ENCODE measurements around the gene DNAH2.
"Not testable (repeated sequence)": the region's sequence is repeated elsewhere in the genome, so short reads cannot be mapped to it uniquely, and the experiment has no call there.

The DNAH2 gene

GRCh38 chr17:7774055-7774521 is 56.5 kb downstream of the DNAH2 start:
- DNase-seq (ENCODE audit: low read depth in 2 of 2) = no peak

DNA sequence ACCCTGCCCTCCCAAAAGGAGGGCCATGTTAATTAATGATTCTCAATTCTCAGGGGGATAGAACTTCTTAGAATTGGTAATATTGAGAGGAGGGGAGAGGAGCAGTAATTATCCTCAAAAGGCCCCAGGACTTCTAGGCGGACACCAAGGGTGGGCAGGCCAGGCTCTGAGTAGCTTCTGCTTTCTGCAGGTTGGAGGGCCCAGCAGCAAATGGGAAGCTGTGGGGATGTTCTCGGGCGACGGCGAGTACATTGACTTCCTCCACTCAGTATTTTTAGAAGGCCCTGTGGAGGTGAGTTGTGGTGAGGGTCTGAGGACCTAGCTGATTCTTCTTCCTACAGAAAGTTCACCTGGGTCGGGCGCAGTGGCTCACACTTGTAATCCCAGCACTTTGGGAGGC is 57.5 kb downstream of the DNAH2 start:
- DNase-seq (ENCODE audit: low read depth in 2 of 2) = no peak

DNA sequence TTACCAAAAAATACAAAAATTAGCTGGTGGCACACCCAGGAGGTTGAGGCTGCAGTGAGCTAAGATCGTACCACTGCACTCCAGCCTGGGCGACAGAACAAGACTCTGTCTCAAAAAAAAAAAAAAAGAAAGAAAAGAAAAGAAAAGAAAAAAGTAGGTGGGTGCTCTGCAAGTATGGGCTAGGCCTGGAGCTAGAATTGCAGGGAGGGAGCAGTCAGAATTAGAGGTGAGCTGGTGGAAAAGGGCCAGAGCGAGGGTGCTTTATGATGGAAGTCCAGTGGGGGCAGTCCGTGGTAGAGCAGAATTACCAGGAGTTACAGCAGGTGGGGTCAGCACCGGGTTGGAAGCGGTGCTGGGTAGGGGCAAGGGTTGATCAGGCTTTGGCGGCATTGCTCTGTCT is 59.5 kb downstream of the DNAH2 start:
- DNase-seq (ENCODE audit: low read depth in 2 of 2) = no peak

DNA sequence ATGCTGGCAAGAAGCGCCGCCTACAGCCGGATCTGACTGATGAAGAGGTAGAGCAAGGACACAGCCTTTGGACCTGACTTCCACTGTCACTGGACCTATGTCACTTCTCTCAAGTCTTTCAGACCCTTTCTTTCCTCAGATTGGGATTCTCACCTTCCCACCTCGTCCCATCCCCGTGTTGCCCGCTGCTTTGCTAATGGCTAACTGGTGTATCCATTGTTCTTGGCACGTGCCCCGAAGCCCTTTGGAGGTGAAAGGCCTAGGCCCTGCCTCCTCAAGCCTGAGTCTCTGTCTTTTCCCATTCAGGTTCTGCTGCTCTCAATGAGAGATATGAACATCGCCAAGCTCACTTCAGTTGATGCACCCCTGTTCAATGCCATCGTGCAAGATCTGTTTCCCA is 63.2 kb downstream of the DNAH2 start:
- DNase-seq (ENCODE audit: low read depth in 2 of 2) = no peak

DNA sequence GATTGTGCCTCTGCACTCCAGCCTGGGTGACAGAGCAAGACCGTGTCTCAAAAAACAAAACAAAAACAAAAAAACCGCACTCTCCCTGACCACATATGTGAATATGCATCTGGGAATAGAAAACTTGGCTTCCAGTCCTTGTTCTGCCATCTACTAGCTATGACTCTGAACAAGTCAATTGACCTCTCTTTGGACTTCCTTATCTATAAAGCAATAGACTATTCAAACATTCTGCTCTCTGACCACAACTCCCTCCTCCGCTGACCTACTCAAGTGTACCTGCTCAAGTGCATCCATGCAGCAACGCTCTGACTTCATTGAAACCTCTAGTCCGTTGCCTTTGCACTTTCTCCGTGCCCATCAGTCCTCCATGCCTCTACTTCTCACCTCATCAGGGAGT is 63.9 kb downstream of the DNAH2 start:
- no peak for DNase-seq (ENCODE audit: low read depth in 2 of 2)

DNA sequence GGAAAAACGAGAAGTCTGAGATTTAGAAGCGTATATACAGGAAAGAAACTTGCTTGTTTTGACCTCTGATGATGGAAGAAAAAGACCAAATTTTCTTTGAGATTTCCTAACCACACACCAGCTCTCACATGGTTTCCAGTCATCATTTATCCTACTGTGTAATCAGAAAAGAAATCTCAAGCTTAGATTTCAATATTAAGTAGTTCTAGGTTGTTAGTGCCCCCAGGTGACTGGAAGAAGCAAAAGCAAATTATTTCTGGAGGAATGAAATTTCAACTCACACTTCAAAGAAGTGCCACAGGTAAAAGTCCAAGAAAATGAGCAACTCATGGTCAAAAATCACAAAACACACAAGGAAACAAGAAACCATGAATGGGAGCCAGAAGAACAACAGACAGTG is 64.7 kb downstream of the DNAH2 start:
- no peak for DNase-seq (ENCODE audit: low read depth in 2 of 2)

GRCh38 chr17:7786866-7787265 is 69.3 kb downstream of the DNAH2 start:
- DNase-seq (ENCODE audit: low read depth in 2 of 2) = no peak

GRCh38 chr17:7789131-7789530 is 71.6 kb downstream of the DNAH2 start:
- DNase-seq (ENCODE audit: low read depth in 2 of 2) = no peak

GRCh38 chr17:7790150-7790549 is 72.6 kb downstream of the DNAH2 start:
- DNase-seq (ENCODE audit: low read depth in 2 of 2) = no peak

DNA sequence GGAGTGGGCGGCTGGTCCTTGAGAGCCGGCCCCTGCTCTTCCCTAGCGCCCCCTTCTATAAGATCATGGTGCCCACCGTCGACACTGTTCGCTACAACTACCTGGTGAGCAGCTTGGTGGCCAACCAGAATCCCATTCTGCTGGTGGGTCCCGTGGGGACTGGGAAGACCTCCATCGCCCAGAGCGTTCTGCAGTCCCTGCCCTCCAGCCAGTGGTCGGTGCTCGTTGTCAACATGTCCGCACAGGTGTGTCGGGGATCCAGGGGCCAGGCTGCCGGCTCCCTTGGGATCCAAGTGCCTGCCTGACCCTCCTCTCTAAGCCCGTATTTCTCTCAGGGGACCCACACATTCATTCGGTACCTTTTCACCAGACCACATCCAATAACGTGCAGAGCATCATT is 75.1 kb downstream of the DNAH2 start:
- DNase-seq (ENCODE audit: low read depth in 2 of 2) = no peak

DNA sequence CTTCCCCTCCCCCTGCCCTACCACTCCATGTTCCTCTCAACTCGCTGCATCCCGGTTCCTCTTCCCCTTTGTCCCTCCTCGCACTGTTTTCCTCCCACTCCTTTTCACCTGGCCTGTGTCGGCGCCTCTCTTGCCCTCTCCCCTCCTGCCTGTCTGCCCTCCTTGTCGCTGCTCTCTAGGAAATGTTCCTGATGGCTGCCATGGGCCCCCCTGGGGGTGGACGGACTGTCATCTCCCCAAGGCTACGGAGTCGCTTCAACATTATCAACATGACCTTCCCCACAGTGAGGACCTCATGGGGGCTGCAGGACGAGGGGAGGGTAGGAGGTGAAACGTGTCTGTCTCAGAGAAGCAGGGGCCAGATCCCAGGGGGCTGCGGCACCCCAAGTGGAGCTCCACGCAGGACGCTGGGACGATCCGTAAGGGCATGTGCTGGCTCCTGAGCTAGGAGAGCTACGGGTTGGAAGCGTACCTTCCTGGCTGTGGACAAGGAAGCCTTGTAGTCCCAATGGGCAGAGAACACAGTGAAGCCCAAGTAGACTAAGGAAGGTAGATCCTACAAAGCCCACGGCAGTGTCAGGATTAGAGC is 76.6 kb downstream of the DNAH2 start:
- no peak for DNase-seq (ENCODE audit: low read depth in 2 of 2)

DNA sequence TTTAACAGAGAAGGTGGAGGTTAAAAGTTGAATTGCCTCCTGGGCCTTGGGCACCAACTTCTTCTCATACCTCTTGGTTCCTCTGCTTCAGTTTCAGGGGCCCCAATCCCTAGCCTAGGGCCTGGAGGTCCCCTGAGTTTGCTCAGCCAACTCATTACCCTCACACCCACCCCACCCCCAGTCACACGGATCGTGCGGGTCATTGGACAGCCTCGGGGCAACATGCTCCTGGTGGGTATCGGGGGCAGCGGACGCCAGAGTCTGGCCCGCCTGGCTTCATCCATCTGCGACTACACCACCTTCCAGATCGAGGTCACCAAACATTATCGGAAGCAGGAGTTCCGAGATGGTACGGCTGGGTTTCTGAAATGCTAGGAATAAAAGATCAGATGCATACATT is 80.4 kb downstream of the DNAH2 start:
- DNase-seq (ENCODE audit: low read depth in 2 of 2) = no peak

DNA sequence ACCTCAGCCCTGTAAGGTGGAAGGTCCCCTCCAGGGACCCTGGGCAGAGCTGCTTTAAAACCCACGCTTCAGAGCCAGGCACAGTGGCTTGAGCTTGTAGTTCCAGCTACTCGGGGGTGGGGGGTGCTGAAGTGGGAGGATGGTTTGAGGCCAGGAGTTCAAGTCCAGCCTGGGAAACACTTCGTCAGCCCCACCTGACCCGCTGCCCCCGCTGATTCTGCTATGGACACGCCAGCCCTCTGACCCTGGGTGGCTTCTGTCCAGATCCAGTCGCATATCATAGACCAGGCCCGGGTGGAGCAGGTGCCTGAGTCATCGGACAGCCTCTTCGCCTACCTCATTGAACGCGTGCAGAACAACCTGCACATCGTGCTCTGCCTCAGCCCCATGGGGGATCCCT is 81.3 kb downstream of the DNAH2 start:
- no peak for DNase-seq (ENCODE audit: low read depth in 2 of 2)

DNA sequence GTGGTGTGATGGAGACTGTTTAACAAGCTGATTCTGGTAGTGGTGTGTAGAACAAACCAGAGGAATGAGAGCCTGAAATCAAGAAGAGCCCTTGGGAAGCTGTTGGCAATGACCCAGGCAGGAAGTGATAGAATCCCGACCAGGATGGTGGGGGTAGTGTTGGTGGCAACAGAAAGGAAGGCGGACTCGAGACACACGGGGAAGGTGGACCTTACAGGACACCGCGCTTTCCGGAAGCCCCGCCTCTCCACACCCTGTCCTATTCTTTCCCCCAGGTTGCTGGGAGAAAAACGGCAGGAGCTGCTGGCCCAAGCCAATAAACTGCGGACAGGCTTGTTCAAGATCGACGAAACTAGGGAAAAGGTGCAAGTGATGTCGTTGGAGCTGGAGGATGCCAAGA is 86.4 kb downstream of the DNAH2 start:
- DNase-seq (ENCODE audit: low read depth in 2 of 2) = no peak

DNA sequence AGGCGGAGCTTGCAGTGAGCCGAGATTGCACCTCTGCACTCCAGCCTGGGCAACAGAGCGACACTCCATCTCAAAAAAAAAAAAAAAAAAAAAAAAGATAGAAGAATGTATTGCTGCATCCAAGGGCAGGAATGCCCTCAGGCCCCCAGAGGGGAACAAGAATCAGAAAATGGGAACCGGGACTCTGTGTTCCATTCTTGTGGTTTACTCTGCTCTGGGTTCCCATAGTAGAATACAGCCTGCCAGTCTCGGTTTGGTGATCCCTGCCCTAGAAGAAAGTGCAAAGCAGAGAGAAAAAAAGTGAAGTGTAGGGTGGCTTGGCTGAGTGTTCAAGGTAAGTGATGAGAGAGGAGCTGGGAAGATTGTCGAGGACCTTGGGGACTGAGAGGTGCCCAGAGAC is 89.0 kb downstream of the DNAH2 start:
- no peak for DNase-seq (ENCODE audit: low read depth in 2 of 2)

DNA sequence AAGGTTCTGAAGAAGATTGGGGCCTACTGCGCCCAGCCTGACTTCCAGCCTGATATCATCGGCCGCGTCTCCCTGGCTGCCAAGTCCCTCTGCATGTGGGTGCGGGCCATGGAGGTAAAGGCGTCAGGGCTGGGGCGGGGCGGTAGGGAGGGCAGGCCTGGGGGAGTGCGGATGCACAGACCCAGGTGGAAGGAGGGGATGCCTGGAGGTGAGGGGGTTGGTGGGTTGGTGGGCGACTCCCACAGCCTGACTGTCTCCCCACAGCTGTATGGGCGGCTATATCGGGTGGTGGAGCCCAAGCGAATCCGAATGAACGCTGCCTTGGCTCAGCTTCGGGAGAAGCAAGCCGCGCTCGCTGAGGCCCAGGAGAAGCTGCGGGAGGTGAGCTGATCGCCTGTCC is 89.7 kb downstream of the DNAH2 start:
- no peak for DNase-seq (ENCODE audit: low read depth in 2 of 2)

DNA sequence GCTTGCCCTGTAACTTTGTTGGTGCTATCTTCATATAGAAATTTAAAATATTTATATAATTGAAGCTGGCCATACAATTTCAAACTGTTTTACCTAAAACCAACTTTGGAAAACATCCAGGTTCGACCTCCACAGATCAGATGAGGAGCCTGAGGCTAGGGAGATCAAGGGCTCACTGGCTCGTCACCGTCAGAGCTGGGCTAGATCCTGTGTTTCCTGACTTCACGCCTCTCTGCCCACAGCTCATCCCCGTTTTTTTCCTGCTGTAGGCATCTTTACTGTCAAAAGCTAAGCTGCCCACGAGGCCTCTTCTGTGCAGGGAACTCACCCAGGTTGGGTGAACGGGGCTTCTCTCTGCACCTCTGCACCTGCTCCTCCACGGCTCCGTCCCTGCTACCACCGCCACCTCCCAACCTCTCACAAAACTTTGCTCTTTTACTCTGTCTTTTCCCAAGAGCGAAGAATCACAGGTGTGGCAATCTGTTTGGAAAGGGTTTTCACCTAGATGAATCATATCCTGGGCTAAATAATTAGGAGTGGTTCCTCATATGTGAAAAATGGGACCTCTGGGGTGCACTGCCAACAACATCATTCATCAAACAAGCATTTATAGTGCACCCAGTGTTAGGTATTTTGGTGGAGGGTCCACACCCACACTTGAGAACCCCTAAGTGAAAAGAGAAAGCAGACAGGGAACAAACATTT is 91.7 kb downstream of the DNAH2 start:
- no peak for DNase-seq (ENCODE audit: low read depth in 2 of 2)

DNA sequence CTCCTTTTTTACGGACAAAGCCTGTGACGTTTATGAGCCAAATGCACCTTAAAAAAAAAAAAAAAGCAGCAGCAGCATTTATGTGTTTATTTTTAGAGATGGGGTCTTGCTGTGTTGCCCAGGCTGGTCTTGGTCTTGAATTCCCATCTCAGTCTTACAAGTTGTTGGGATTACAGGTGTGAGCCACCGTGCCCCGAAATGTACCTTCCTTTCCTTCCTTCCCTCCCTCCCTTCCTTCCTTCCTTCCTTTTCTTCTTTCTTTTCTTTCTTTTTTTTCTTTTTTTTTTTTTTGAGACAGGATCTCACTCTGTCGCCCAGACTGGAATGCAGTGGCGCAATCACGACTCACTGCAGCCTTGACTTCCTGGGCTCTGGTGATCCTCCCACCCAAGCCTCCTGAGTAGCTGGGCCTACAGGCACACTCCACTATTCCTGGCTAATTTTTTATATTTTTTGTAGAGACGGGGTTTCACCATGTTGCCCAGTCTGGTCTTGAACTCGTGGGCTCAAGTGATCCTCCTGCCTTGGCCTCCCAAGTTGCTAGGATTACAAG is 92.3 kb downstream of the DNAH2 start:
- not testable (repeated sequence) for DNase-seq (ENCODE audit: low read depth in 2 of 2)

DNA sequence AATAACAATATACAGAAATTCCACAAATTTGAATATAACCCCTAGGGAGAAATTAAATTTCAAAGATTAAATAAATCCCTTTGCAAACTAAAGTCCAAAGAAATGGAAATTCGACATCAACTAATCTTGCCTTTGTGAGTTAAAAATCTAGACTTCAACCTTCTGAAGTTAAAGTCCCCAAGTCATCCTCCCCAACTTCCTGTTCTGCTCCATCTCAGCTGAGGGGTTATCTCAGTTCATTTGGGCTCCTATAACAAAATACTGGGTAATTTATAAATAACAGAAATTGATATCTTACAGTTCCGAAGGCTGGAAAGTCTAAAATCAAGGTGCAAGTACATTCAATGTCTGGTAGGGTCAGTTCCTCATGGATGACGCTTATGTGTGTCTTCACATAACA is 93.7 kb downstream of the DNAH2 start:
- no peak for DNase-seq (ENCODE audit: low read depth in 2 of 2)

GRCh38 chr17:7814969-7815368 is 97.4 kb downstream of the DNAH2 start:
- no peak for DNase-seq (ENCODE audit: low read depth in 2 of 2)

DNA sequence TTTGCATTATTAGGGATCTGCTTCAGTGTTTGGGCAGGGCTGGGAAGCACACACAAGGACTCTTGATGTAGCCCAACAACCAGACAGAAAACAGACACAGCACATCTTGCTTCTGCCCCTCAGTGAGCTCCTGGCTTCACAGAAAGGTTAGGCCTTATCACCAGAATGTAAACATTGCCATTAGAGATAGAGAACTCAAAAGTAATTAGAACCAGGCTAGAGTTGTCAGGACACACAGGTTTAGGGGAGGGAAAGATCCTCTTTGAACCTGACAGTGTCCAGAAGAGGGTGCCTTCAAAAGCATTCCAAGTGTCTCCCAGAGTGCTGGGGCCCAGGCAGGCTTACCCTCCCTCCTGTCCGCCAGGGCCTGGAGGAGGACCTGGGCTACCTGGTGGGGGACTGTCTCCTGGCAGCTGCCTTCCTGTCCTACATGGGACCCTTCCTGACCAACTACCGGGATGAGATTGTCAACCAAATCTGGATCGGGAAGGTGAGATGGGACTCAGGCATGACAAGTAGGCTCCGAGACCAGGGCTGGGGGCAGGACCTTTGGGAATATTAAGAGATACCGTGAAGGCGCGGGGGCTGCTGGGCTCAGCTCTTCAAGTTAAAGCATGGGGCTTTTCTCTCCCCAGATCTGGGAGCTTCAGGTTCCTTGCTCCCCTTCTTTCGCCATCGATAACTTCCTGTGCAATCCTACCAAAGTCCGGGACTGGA is 99.5 kb downstream of the DNAH2 start:
- DNase-seq (ENCODE audit: low read depth in 2 of 2) = no peak

DNA sequence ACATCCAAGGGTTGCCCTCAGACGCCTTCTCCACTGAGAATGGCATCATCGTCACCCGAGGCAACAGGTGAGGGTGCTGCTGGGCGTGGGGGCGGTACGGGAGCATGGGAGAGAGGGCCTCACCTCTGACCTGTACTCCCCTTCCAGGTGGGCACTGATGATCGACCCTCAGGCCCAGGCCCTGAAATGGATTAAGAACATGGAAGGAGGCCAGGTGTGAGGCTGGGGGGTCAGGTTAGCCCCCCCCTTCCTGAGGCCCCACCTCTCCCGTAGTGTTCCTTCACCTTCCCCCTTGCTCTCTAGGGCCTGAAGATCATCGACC is 100.1 kb downstream of the DNAH2 start:
- DNase-seq (ENCODE audit: low read depth in 2 of 2) = no peak

DNA sequence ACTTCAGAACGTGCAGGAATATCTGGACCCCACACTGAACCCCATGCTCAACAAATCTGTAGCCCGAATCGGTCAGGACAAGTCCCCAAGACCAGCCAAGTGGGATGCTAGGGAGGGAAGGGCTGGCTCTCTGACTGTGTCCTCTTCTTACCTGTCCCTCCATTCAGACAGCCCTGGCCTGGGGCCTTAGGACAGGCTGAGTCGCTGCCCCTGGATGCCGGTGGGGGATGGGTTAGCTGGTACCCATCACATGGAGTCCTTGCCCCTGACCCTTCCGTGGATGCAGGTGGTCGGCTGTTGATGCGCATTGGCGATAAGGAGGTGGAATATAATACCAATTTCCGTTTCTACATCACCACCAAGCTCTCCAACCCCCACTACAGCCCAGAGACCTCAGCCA is 100.5 kb downstream of the DNAH2 start:
- no peak for DNase-seq (ENCODE audit: low read depth in 2 of 2)
